SH-SY5Y (cell line): ENCODE data around the gene HEPHL1.

ENCODE experiments used
- GATA2 ChIP-seq: IDR thresholded peaks from 2 replicates; pipeline ENCODE4 v1.6.1; 2011; ENCODE audit warnings: mild to moderate bottlenecking, low read depth, low read length
- GATA3 ChIP-seq: IDR thresholded peaks from 2 replicates; pipeline ENCODE4 v1.6.1; 2011; ENCODE audit warnings: low read depth, mild to moderate bottlenecking, low read length, moderate library complexity

DNA sequence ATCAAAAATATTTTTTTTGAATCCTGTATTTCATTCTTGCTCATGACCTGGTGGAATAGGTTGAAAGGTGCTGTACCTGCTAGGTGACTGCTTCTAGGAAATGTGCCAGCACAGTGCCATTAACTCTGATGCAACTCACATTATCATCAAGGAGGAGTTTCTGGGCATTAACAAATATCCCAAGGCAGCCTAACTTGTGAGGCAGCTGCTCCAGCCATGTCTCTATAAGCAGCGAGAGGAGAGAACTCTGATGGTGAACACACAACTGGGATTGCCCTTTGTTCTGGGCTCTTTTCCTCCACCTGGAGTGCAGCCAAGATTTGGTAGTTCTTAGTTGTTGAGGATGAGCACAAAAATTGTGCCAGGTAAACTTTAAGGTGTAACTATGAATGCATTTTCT, 25.6 kb downstream of the HEPHL1 start:
- no peak for TF ChIP-seq GATA2
- TF ChIP-seq GATA3, result no peak
